Ramos (cell line): Measurements from ENCODE around the gene POLR1H.

Source experiments
- in situ Hi-C: fragments of 300-500 bp; cut with MboI; formaldehyde crosslinking; loops from one replicate; pipeline ENCODE4 v1.14.3; 2022; ENCODE audit warnings: low sequenced_read_pairs; ENCODE audit not compliant: unreplicated experiment

The POLR1H gene

GRCh38 chr6:30060606-30061091 lies 416 bp upstream of the POLR1H start:
- in situ Hi-C loops, result no loop called here

- in situ Hi-C loops, result no loop called here
Measured at GRCh38 chr6:30061858-30062458, 893 bp downstream of the POLR1H start.

- in situ Hi-C loops, result no loop called here
Measured at GRCh38 chr6:30062471-30063178, 1.6 kb downstream of the POLR1H start.

GRCh38 chr6:30063315-30063714 lies 2.2 kb downstream of the POLR1H start:
- in situ Hi-C loops, result no loop called here

GRCh38 chr6:30066082-30066481 lies 5.0 kb downstream of the POLR1H start:
- in situ Hi-C loops, result no loop called here

GRCh38 chr6:30066577-30067459 lies 5.8 kb downstream of the POLR1H start, which contains the start of gene PPP1R11:
Gene PPP1R11 (plus strand): TSS chr6:30067198. CDS start chr6:30067411, 213 bp downstream.
- in situ Hi-C loops, result no loop called here

GRCh38 chr6:30067460-30068139 lies 6.5 kb downstream of the POLR1H start:
- in situ Hi-C loops, result no loop called here

GRCh38 chr6:30071081-30071818 lies 10.2 kb downstream of the POLR1H start:
- in situ Hi-C loops, result no loop called here

- in situ Hi-C loops, result no loop called here
Measured at GRCh38 chr6:30071858-30072257, 10.8 kb downstream of the POLR1H start.

GRCh38 chr6:30073489-30074235 lies 12.6 kb downstream of the POLR1H start:
- in situ Hi-C loops, result no loop called here

- in situ Hi-C loops, result no loop called here
Measured at GRCh38 chr6:30074331-30075093, 13.4 kb downstream of the POLR1H start.

- in situ Hi-C loops, result no loop called here
Measured at GRCh38 chr6:30075094-30075789, 14.2 kb downstream of the POLR1H start, which contains the start of gene RNF39. Gene RNF39 (minus strand): TSS chr6:30075769. CDS start chr6:30075585, 184 bp downstream.

- in situ Hi-C loops, result no loop called here
Measured at GRCh38 chr6:30075790-30076732, 15.0 kb downstream of the POLR1H start.

- in situ Hi-C loops, result no loop called here
Measured at GRCh38 chr6:30077218-30077617, 16.2 kb downstream of the POLR1H start.

- in situ Hi-C loops, result no loop called here
Measured at GRCh38 chr6:30087876-30088275, 26.8 kb downstream of the POLR1H start.

GRCh38 chr6:30091577-30092381 lies 30.7 kb downstream of the POLR1H start:
- in situ Hi-C loops, result no loop called here
